ENCODE results near the gene DCBLD2.
"Not testable (repeated sequence)": the region's sequence is repeated elsewhere in the genome, so short reads cannot be mapped to it uniquely, and the experiment has no call there.

Gene DCBLD2

DNA sequence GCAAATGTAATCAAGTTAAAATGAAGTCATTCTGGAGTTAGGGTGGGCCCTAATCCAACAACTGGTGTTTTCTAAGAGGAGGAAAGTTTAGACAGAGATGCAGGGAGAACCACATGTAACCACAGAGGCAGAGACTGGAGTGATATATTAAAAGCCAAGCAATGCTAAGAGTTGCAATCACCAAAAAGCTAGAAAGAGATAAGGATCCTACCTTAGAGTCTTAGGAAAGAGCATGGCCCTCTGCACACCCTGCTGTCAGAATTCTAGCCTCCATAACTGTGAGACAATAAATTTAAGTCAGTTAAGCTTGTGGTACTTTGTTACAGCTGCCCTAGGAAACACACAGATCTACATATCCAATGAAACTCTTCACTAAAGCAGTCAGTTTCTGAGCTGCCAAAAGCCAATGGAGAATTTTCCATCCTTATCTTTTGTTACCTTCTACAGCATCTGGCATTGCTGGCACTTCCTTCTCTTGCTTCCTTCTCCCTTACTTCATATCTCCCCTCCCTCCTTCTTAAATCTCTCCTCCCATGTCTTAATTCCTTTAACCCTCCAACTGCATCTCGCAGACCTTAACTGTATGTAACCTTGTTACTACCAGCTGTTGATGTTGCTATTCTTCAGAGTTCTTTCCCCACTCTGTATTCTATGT lies 11.2 kb downstream of the DCBLD2 start:
- no peak for TF ChIP-seq TAF1 (IDR thresholded peaks at IDR 0.05; ENCODE audit: borderline replicate concordance, low read depth, low read length)
- TF ChIP-seq POLR2A (IDR thresholded peaks at IDR 0.05; ENCODE audit: low read depth, low read length) = no peak
- FAIRE-seq = no peak
- no peak for DNase-seq (ENCODE audit: insufficient read length)

DNA sequence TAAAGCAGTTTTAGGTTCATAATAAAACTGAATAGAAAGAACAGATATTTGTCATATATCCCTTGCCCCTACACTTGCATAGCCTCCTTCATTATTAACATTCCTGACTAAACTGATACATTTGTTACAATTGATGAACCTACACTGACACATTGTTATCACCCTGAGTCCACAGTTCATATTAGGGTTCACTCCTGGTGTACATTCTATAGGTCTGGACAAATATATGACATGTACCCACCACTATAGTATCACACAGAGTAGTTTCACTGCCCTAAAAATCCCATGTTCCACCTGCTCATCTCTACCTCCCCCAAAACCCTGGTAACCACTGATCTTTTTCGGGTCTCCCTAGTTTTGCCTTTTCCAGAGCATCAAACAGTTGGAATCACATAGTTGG lies 13.8 kb downstream of the DCBLD2 start:
- FAIRE-seq (no peak), DNase-seq (ENCODE audit: insufficient read length) (no peak)
- TF ChIP-seq POLR2AphosphoS5 (IDR thresholded peaks at IDR 0.05; ENCODE audit: low read depth, low read length) = no peak
- no peak for TF ChIP-seq POLR2A (IDR thresholded peaks at IDR 0.05; ENCODE audit: low read depth, low read length)

DNA sequence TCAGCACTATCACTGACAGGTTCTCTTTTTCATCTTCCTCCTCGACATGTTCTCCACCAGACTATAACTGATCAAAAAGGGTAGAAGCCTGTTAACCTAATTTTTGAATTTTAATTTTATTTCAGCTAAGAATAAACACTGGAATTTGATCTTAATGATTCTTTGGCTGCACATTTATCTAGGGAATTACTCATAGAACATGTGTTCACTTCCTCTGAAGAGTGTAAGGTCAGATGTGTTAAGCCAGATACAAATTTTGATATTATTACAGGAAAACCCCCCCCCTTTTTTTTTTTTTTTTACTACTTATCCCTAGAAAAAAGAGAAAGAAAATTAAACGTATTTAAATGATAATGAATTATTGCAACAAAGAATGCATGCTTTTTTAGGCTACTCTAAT lies 15.0 kb downstream of the DCBLD2 start:
- FAIRE-seq (no peak), DNase-seq (ENCODE audit: insufficient read length) (no peak)
- TF ChIP-seq POLR2AphosphoS5 (IDR thresholded peaks at IDR 0.05; ENCODE audit: low read depth, low read length) (no peak), POLR2A (IDR thresholded peaks at IDR 0.05; ENCODE audit: low read depth, low read length) (no peak), TAF1 (IDR thresholded peaks at IDR 0.05; ENCODE audit: borderline replicate concordance, low read depth, low read length) (no peak)

DNA sequence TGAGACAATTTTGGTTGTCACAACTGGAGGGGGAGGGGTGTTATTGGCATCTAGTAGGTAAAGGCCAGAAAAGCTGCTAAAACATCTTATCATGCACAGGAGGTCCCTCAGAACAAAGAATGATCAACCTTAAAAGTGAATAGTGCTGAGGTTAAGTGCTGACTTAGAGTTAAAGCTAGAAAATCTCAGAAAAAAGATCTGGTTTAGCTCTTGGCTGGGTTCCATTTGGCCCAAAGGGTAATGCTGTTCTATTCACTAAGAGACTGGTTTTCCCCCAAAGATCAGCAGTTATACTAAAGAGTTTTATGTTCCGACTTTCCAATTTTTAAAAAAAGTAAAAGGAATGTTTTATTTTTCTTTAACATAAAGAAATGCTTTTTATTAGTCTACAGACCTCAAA lies 15.6 kb downstream of the DCBLD2 start:
- FAIRE-seq (no peak), DNase-seq (ENCODE audit: insufficient read length) (no peak)
- TF ChIP-seq POLR2AphosphoS5 (IDR thresholded peaks at IDR 0.05; ENCODE audit: low read depth, low read length) (no peak), TAF1 (IDR thresholded peaks at IDR 0.05; ENCODE audit: borderline replicate concordance, low read depth, low read length) (no peak), POLR2A (IDR thresholded peaks at IDR 0.05; ENCODE audit: low read depth, low read length) (no peak)

DNA sequence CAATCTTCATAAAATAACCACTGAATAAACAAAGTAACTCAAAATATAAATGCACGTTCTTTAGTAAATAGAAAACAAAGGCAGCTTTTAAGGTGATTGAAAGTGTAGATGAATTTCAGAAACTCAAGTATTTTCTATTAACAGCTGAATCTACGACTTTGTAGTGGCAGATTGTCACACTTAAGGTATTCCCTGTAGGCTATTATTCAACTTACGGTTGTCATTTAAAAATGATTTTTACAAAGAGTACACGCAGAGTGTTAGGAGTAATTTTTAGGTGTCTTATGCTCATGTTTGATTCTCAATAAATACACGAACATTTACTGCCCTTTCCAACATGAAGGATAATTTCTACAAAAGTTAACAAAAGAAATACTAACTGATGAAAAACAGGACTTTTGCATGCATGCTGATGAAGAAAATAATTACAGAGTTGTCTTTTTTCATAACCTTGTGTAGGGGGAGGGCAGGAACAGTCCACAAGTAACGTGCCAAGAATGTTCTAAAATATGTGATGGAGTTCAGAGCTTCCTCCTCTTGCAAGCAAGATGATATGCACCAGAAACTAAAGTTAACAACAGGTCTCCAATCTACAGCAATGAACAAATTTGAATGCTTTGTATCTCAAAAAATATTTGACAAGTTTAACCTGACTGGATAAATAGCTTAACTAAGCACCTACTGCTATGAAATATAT lies 16.7 kb downstream of the DCBLD2 start:
- TF ChIP-seq POLR2A (IDR thresholded peaks at IDR 0.05; ENCODE audit: low read depth, low read length) = no peak
- no peak for TF ChIP-seq TAF1 (IDR thresholded peaks at IDR 0.05; ENCODE audit: borderline replicate concordance, low read depth, low read length)
- no peak for TF ChIP-seq POLR2AphosphoS5 (IDR thresholded peaks at IDR 0.05; ENCODE audit: low read depth, low read length)
- FAIRE-seq (peak; percentile 9), DNase-seq (ENCODE audit: insufficient read length) (no peak)

DNA sequence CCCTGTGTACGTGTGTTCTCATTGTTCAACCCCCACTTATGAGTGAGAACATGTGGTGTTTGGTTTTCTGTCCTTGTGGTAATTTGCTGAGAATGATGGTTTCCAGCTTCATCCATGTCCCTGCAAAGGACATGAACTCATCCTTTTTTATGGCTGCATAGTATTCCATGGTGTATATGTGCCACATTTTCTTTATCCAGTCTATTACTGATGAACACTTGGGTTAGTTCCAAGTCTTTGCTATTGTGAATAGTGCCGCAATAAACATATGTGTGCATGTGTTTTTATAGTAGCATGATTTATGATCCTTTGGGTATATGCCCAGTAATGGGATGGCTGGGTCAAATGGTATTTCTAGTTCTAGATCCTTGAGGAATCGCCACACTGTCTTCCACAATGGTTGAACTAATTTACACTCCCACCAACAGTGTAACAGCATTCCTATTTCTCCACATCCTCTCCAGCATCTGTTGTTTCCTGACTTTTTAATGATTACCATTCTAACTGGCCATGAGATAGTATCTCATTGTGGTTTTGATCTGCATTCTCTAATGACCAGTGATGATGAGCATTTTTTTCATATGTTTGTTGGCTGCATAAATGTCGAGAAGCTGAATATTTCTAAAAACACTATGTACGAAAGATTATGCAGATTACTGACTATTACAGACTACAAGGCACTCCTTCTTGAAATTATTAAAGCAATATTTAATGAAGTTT lies 18.7 kb downstream of the DCBLD2 start:
- not testable (repeated sequence) for DNase-seq (ENCODE audit: insufficient read length); FAIRE-seq

DNA sequence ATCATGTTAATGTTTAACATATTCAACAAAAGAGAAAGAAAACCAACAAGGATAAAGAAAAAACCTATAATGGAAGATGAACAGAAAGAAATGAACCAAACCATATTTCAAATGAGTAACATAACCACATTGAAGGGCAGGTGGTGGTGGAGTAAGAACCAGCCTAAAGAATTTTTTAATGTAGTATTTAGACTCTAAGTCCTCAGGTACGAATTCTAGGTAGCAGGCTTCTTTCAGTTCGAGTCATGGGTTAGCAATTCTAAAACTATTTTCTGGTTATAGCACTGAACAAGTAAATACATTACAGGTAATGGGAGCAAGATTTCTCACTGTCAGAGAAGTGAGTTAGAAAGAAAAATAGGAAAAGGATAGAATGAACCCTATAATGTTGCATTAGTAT lies 24.4 kb downstream of the DCBLD2 start:
- TF ChIP-seq TAF1 (IDR thresholded peaks at IDR 0.05; ENCODE audit: borderline replicate concordance, low read depth, low read length) = no peak
- TF ChIP-seq POLR2AphosphoS5 (IDR thresholded peaks at IDR 0.05; ENCODE audit: low read depth, low read length) = no peak
- no peak for TF ChIP-seq POLR2A (IDR thresholded peaks at IDR 0.05; ENCODE audit: low read depth, low read length)
- FAIRE-seq (no peak), DNase-seq (ENCODE audit: insufficient read length) (no peak)

DNA sequence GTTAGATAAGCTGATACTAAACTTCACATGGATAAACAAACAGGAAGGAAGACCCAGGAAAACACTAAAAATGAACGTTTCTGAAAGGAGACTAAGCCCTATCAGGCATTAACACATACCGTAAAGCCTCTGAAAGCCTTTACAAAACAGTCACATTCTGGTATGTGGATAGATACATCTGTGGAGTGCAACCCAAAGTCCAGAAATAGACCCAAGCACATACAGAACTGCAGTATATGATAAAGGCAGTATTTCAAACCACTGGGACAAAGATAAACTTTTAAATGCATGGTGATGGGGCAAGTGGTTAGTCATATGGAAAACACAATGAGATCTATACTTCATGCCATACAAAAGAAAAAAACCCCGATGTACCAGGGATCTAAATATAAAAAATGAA lies 26.0 kb downstream of the DCBLD2 start:
- TF ChIP-seq POLR2A (IDR thresholded peaks at IDR 0.05; ENCODE audit: low read depth, low read length) = no peak
- TF ChIP-seq TAF1 (IDR thresholded peaks at IDR 0.05; ENCODE audit: borderline replicate concordance, low read depth, low read length) = no peak
- TF ChIP-seq POLR2AphosphoS5 (IDR thresholded peaks at IDR 0.05; ENCODE audit: low read depth, low read length) = no peak
- FAIRE-seq (peak; percentile 71), DNase-seq (ENCODE audit: insufficient read length) (no peak)

DNA sequence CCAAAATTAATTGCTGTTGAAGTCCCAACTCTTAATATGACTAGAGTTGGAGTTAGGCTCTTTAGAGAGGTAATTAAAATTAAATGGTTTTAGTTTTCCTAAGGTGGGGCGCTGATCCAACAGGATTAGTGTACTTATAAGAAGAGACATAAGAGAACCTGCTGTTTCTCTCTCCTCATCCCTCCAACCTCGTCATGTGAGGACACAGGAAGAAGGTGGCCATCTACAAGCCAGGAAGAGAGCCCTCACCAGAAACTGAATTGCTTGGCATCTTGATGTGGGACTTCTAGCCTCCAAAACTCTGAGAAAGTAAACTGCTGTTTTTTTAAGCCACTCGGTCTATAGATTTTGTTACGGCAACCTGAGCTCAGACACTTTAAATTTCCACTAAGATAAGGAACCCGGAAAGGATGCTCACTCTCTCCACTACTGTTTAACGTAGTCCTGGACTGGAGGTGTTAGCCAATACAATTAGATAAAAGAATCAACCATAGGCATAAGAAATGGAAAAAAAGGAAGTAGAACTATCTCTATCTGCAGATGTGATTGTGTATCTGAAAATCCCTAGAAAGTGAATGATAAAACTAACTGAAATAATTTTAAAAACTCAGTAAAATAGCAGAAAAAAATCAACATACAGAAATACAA lies 26.8 kb downstream of the DCBLD2 start:
- DNase-seq (ENCODE audit: insufficient read length) (no peak), FAIRE-seq (peak; percentile 30)
- TF ChIP-seq TAF1 (IDR thresholded peaks at IDR 0.05; ENCODE audit: borderline replicate concordance, low read depth, low read length) (no peak), POLR2AphosphoS5 (IDR thresholded peaks at IDR 0.05; ENCODE audit: low read depth, low read length) (no peak), POLR2A (IDR thresholded peaks at IDR 0.05; ENCODE audit: low read depth, low read length) (no peak)

DNA sequence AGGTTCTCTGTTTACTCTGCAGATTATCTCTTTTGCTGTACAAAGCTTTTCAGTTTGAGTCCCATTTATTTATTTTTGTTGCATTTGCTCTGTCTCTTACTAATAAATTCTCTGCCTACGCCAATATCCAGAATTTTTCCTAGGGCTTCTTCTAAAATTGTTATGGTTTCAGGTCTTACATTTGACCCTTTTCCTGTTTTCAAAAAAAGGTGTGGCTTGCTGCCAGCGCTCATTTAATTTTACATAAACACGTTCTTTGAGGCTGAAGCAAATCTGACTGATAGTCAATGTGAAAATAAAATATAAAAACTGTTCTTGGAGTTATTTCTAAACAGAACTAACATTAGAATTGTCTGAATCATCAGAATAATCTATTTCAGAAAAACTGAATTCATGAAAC lies 32.1 kb downstream of the DCBLD2 start:
- TF ChIP-seq POLR2A (IDR thresholded peaks at IDR 0.05; ENCODE audit: low read depth, low read length) (no peak), POLR2AphosphoS5 (IDR thresholded peaks at IDR 0.05; ENCODE audit: low read depth, low read length) (no peak), TAF1 (IDR thresholded peaks at IDR 0.05; ENCODE audit: borderline replicate concordance, low read depth, low read length) (no peak)
- no peak for FAIRE-seq
- DNase-seq (ENCODE audit: insufficient read length) = no peak

DNA sequence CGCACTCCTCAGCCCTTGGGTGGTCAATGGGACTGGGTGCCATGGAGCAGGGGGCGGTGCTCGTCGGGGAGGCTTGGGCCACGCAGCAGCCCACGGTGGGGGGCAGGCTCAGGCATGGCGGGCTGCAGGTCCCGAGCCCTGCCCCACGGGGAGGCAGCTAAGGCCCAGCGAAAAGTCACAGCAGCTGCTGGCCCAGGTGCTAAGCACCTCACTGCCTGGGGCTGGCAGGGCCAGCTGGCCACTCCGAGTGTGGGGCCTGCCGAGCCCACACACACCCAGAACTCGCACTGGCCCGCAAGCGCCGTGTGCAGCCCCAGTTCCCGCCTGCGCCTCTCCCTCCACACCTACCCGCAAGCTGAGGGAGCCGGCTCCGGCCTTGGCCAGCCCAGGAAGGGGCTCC lies 43.5 kb downstream of the DCBLD2 start:
- FAIRE-seq; DNase-seq (ENCODE audit: insufficient read length): not testable (repeated sequence)

DNA sequence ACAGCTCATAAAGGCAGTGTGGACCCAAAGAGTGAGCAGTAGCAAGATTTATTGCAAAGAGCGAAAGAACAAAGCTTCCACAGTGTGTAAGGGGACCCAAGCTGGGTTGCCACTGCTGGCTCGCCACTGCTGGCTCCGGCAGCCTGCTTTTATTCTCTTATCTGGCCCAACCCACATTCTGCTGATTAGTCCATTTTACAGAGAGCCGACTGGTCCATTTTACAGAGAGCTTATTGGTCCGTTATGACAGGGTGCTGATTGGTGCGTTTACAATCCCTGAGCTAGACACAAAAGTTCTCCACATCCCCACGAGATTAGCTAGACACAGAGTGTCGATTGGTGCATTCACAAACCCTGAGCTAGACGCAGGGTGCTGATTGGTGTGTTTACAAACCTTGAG lies 44.2 kb downstream of the DCBLD2 start:
- DNase-seq (ENCODE audit: insufficient read length); FAIRE-seq: not testable (repeated sequence)
